GM21528 (cell line): ENCODE measurements around the gene RAPGEF1.

Source experiments
- ATAC-seq: cut with Tn5 transposase; IDR thresholded peaks from one replicate; pipeline ENCODE4 v1.9.1; 2021; ENCODE audit warnings: mild to moderate bottlenecking, moderate library complexity; ENCODE audit not compliant: unreplicated experiment, low FRiP score

Gene RAPGEF1

DNA sequence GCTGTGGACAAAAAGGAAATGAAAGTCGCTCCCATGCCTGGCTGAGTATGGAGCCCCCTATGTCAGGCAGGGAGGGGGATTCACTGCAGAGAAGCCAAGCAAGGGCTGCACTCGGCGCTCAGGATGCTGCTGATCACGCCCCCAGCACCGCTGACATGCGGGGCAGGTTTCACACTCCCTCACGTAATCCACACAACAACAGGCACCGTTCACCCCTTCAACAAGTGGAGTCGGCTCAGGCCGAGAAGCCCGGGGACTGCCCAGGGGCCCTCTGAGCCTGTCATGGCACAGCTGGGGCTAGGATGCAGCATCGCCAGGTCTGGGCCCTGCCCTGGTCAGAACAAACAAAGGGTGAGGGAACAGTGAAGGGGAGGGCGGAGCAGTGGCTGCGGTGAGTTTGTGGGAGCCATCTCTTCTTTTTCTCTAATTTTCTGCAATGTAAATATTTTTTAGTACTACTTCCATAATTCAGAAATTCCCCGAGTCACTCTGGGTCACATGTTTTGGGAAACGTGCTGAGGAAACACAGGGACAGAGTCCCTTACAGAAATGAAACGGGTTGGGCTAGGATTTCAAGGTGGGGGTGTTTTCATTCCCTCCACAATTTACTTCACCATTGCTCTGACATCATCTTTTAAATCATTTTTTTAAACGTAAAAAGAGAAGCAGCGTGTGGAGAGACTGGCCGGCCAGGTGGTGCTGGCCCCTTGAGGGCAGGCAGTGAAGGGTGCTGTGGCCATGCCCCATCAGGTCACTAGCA is 144.8 kb downstream of the RAPGEF1 start:
- no peak for ATAC-seq

DNA sequence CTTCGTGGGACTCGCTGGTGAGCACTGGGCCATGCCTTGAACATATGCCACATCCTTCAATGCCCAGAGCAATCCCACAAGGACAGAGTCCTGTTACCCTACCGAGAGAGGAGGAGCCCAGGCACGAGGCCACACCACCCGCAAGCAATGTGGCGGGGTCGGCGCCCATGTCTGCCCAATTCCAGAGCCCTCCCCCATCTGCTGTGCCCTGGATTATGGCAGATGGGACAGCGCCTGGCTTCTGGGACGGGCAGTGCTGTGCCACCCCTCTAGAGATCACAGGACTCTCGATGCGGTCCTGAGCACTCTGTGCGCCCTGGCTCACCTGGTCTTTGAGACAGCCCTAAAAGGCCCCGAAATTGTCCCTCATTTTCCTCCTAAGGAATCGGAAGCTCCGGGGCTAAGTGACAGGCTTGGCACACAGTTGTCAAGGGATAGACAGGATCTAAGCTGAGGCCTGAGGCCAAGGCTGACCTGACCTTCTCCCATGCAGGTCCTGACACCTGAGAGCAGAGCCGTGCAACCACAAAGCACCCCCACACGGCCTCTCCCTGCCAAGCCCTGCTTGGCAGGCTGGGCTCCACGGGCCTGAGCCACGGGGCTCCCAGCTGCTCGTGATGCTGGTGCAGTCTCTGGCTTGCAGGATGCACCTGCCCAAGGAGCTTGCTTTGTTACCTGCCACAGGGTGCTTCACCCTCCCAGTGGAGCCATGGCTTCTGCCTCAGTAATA is 145.8 kb downstream of the RAPGEF1 start:
- ATAC-seq = no peak

DNA sequence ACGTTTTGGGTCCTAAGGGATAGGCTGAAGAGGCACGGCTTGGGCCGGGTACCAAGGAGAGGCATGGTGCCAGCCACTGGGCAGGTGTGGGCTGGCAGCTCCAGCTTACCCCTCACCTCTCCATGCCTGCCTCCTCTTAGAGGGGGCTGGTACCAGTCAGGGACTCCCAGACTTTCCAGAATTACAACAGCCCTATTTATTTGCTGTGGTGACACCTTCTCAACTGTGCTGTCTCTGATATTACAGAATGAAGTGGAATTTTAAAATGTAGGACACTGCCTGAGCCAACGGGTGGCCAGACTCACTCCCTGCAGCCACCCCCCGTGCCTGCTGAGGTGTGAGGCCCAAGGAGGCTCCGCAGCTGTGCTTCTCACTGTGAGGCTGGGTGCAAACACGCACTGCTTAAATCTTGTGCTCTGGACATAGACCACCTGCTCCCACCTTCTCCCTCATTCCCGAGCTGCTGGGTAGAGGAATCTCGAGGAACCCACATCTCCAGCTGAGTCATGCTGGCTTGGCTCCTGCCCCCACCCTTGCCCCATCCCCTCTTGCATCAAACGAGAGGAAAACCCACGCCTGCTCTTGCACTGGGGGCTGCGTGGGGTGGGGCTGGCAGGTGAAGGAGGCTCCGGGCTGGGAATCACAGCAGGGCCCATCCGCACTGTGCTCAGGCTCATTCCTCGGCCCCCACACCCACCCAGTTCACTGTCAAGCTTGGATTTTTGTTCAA is 146.6 kb downstream of the RAPGEF1 start:
- ATAC-seq = no peak

DNA sequence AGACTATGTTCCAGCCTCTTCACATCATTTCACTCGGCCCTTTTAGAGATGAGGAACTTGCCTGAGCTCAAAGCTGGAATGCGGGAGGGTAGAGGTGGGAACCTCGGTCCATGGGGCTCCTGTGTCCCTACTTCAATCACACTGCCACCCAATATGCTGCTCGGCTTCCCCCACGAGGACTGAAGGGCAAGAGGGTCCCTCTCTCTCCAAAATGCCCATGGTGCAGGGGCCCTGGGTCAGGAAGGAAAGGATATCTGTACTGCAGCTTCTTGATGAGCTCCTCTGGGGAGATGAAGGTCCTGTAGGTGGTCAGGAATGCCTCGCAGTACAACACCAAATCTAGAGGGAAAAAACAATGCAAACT is 148.0 kb downstream of the RAPGEF1 start:
- ATAC-seq = no peak

DNA sequence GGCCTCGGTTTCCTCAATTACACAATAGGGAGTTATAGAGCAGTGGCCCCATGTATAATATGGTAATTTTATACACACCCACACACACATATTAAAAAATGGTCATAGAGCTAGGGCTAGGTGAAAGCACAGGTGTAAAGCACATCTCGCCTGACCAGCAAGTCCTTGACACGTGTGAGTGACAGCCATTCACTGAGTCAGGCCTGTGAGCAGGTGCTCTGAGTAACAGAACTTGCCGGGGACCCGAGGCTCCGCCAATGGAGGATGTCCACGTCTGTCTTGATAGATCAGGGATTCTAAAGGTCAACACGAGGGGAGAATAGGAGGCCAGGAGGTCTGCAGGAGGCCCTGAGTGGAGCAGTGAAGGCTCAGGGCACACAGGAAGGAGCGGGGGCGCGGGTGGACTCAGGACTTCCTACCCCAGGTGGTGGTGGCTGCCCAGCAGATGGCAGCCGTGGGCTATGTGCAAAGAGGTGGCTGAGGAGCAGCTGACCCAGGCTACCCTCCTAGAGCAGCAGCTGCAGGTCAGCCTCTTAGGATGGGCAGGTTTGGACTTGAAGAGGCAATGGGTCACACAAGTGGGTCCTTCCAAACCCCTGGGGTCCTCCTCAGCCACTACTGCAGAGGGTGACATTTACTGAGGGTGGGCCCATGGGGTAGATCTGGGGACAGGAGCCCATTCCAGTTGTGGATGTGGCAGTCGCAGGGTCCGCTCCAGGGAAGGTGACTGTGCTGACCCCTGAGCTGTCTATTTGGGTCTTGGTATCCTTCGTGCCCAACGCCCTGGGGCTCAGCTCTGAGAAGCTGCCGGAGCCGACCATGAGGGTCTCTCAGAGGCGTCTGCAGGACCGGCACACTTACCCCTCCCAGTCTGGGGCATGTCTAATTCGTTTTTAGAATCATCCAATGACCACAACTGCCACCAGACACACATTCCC is 148.7 kb downstream of the RAPGEF1 start:
- ATAC-seq = no peak

DNA sequence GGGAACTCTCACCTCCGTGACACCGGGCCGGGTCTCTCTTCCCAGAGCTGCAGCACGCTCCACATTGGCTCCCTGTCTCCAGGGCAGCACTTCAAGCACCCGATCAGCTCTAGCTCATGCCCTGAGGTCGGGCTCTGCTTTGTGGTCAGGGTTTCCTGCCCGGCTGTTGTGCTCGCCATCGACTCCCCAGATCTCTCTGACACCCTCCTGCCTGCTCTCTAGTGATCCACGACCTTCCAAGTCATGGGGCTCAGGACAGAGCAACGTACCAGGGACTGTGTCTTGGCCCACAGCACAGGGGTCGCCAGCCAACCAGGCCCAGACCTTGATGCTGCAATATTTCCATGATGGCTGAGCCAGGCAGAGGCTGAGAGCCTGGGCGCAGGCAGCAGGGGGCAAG is 149.4 kb downstream of the RAPGEF1 start:
- ATAC-seq = no peak

DNA sequence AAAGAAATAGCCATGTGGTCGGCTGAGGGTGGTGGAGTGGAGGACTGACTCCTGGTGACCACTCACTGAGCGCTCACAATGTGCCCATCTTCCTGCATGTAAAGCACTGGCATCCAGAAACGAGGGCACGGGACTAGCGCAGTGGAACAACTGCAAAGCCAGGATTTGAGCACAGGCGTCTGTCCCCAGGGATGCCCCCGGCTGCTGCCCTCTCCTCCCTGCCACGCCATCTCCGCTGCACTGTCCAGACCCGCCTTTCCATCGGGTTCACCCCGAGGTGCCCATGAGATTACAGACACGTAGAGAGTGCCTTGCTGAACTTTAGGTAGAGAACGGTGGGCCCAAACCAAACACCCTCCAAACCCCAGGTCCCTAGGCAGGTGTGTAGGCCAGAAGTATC is 149.9 kb downstream of the RAPGEF1 start:
- no peak for ATAC-seq

DNA sequence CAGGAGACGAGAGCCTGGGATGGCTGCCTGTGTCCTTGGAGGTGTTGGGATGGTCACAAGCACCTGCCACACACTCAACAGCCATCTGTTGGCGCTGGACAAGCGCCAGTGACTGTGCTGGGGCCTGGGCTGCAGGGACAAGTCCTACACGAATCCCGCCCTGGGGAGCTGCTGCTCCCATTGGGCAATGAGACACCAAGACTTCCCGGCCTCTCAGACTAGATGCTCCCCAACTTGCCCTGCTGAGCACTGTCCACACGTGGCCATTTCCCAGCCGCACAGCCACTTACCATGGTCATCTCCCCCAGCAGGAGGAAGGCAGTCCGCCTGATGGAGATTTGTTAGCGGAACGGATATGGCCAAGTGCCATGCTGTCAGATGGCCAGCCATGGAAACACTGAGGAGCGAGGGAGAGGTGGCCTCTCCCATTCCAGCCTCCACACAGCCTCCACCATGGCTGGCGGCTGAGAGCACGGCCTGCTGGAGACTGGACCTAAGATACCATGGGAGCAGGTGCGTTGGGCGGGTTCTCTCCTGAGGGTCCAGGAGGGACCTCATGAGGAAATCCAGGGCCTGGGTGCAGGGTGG is 150.7 kb downstream of the RAPGEF1 start:
- ATAC-seq = no peak

DNA sequence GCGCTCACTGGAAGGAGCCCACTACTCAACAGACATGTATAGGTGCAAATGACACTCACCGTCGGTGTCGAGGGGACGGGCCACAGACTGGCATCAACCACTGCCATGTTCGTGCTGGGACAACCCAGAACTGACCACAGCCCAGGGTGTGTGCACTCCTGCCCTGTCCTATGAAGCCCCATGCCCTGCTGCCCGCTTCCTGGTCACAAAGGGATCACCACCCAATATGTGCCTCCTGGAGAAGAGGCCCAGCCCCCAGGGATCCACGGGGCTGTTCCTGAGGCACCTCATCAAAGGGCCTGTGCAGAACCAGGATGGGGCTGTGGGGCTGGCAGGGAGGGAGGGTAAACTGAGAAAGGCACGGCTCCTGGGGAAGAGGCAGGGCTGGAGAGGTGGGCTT is 151.5 kb downstream of the RAPGEF1 start:
- ATAC-seq = no peak

DNA sequence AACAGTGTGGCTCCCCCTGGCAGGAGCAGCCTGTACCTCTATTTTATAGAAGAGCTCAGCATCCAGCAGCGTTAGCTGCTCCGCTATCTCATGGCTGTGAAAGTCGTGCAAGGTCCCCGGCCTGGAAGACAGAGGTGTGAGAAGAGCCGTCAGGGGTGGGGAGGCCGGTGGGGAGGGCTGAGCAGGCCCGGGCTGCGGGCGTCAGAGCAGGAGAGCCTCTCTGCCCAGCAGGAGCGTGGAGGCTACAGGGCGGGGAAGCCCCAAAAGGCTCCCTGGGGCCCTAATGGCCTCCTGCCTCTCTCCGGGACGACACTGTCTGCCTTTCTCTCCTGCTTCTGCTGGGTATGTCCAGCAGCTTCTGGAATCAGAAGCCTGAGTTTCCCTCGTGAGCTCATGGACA is 152.0 kb downstream of the RAPGEF1 start:
- ATAC-seq = no peak

DNA sequence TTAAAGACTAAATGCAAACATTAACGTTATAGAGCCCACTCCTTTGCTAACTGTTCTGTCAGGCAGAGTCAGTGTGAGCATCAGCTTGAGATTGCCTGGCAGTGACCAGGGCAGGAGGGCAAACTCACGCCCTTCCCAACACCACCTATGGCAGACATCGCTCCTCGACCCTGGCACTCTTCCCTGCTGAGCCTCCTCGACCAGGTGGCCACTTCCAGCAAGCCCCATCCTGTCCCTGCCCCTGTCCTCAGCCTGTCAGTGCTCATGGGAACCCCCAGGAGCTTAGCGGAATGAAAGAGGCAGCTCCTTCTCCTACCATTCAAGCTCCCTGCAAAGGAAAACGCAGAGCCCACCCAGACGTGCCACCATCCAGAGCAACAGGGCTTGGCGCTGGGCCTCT is 152.5 kb downstream of the RAPGEF1 start:
- ATAC-seq = no peak

DNA sequence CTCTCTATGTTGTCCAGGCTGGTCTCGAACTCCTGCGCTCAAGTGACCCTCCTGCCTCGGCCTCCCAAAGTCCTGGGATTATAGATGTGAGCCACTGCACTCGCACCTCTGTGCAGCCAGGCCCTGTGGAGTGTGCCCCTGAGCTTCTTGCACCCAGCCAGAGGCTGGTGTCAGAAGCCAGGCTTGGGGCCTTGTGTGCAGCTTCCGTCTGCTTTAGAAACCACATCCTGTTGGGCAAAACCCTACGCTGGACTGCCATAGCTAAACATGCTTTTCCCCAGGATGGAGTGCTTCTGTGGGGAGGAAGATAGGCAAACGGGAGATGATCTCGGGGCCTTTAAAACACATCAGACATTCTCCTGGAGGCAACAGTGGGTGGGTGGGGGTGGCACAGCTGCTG is 154.5 kb downstream of the RAPGEF1 start:
- ATAC-seq = no peak

DNA sequence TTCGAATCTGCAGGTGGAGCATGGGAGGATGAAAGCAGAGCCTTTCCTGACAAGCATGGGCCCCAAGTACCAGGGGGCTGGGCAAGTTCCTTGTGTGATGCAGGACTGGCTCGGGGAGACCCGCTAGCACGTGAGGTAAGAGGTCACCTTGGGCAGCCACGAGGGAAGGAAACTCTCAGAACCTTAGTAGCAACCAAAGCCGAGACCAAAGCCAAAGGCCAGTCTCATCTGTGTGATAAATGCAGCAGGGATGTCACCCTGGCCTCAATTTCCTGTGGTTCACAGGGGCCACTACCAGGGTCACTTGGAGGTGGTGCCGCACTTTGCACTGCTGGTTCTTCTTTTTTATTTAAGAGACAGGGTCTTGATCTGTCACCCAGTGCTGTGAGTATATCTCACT is 155.0 kb downstream of the RAPGEF1 start:
- ATAC-seq = no peak

DNA sequence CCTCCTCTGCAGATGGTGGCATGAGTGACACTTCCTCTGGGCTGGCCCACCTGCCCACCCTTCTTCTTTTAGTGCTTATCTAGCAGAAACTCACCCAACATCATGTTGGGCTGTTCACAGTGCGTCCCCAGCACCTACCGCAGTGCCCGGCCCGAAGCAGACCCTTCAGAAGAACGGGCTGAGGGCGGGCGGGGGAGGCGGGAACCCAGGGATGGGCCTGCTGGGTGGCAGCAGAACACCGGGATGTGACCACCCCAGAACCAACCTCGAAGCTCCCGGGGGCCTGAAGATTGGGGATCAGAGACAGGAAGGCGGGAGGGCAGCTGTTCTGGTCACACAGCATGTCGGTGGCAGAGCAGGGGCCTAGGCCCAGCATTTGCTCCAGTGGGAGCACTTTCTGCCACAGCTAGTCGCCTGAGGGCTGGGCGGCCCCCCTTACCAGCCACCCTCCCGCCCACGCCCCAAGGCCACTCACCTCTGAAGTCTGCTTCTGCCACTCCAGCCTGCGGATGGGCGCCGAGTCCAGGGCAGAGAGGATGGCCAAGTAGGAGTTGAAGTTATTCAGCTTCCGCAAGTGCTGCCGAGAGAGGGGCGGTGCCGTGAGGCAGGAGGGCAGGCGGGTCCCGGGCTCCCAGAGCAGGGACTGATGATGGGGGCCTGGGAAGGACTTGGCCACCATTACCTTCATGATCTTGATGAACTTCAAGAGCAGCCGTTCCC is 155.9 kb downstream of the RAPGEF1 start:
- no peak for ATAC-seq

DNA sequence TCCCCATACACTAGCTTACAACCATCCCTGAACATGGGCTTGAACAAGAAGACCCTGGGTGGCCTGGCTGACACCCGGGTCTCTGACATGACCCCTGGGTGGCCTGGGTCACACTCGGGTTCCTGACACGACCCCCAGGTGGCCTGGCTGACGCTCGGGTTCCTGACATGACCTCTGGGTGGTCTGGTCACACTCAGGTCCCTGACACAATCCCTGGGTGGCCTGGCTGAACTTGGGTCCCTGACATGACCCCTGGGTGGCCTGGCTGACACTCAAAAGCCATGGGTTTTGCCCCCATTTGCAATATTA is 156.6 kb downstream of the RAPGEF1 start:
- no peak for ATAC-seq

DNA sequence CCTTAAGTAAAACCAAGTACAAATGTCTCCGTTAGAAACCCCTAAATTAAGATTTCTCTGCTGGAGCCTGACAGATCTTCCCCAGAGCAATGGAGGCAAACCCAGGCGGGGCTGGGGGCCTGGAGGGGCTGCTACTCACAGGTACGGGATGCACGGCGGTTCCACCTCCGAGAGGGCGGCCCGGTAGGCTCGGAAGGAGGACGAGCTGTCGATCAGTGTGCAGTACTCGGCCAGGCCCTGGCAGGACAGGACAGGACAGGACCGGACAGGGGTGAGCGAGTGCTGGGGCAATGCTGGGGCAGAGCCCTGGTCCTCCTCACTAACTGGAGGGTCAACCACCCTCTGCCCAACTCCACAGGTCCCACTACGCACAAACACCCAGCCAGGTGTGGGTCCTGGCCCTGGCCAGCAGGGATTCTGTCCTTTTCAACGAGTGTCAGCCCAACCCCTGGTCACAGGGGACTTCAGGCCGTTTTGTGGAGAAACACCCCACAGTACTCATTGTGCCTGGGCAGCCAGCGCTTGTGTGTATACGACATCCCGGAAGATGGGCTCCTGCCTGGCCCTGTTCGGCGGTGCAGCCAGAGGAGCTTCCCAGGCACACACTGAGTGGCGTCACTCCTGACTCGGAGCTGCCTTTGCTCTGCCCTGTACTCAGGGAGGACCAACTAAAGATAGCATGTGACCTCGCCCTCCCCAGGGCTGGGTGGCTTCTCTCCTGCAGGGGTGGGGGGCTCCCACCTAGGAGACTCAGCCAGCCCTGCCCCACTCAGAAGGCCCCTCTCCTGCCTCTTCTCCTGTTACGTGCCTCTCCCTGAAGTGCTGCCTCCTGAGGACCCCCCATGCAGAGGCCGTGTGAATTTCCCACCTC is 157.2 kb downstream of the RAPGEF1 start:
- ATAC-seq = no peak

DNA sequence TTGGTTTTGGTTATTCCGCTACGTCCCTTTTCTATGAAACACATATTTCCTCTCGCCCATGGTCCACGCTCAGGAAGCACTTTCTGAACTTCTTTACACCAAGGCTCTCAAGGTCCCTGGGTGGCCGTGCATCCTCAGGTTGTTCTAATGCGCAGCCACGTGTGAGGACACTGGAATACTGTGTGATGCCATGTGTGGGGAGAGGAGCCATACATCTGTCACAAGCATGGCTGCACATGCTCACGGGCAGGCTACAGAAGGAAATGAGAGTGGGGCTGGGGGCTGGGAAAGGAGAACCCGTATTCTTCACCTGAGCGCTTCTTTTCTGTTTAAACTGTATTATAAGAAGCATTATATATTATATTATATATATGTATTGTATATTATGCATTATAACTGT is 157.8 kb downstream of the RAPGEF1 start:
- ATAC-seq = no peak

DNA sequence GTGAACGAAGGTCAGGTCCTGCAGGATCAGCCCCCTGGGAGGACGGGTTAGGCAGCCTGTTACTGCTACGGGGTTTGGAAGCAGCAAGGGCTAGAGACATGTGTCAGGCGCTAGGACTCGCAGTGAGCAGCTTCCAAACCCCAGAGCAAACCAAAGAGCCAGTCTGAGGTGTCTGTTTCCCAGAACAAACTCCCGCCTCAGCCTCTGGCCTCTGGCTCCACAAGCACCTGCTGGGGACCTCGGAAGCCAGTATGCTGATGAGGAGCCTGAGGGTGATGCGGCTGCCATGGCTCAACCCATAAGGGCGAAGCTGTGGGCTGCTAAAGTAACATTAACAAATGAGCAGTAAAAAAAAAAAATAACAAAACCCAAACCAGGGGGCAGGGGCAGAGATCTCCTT is 159.5 kb downstream of the RAPGEF1 start:
- ATAC-seq = no peak

DNA sequence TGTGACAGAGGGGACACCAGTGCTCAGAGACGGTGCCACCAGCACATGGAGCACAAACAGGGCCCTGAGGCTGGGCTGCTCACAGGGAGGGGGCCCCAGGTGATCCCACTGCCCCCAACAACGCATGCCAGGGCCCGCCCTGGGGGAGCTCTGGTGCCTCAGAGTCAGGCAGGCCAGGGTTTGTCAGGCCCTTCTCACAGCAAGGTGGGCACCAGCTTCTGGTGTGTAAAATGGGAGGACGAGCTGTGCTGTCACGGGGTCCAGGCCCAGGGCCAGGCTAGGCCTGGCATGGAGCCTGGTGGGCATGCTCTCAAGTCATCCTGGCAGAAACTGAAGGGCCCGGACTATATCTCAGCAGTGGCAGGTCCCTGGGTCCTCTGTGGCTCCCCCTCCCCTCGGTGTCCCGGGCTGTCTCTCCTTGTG is 160.1 kb downstream of the RAPGEF1 start:
- no peak for ATAC-seq
